ENCODE data around the gene C11orf54.

DNA sequence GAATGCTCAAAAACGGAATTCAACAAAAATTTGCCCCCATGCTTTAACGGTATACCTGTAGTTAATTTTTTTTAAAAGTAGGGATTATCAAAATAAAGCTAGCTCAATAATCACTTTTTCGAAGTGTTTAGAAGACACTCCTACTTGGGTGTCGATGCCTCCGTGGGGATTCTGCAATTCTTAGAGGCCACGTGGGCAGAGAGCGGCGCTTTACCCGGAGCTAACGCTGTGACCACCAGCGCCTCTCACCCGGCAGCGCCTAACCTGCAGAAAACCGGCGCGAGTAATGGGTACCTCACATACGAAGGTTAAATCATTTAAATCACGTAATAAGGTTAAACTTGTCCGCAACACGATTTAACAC, 760 bp upstream of the C11orf54 start:
- TF ChIP-seq, protein P1, sequence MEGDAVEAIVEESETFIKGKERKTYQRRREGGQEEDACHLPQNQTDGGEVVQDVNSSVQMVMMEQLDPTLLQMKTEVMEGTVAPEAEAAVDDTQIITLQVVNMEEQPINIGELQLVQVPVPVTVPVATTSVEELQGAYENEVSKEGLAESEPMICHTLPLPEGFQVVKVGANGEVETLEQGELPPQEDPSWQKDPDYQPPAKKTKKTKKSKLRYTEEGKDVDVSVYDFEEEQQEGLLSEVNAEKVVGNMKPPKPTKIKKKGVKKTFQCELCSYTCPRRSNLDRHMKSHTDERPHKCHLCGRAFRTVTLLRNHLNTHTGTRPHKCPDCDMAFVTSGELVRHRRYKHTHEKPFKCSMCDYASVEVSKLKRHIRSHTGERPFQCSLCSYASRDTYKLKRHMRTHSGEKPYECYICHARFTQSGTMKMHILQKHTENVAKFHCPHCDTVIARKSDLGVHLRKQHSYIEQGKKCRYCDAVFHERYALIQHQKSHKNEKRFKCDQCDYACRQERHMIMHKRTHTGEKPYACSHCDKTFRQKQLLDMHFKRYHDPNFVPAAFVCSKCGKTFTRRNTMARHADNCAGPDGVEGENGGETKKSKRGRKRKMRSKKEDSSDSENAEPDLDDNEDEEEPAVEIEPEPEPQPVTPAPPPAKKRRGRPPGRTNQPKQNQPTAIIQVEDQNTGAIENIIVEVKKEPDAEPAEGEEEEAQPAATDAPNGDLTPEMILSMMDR (conservative IDR thresholded peaks at IDR 0.05; ENCODE audit: low read length) = 0 out of 2 replicates have a peak, but pooled peaks have one; percentile 23
- no peak for TF ChIP-seq EZH2phosphoT487 (IDR thresholded peaks at IDR 0.05; ENCODE audit: borderline replicate concordance)
